Measurements from ENCODE around the gene UROC1. TPM values are rescaled to one million over a fixed set of nuclear protein-coding genes. Genes with fewer than 3 reads are reported as not detected.

The UROC1 gene
- total RNA-seq, 6 experiments from 2014 or later: not detected

DNA sequence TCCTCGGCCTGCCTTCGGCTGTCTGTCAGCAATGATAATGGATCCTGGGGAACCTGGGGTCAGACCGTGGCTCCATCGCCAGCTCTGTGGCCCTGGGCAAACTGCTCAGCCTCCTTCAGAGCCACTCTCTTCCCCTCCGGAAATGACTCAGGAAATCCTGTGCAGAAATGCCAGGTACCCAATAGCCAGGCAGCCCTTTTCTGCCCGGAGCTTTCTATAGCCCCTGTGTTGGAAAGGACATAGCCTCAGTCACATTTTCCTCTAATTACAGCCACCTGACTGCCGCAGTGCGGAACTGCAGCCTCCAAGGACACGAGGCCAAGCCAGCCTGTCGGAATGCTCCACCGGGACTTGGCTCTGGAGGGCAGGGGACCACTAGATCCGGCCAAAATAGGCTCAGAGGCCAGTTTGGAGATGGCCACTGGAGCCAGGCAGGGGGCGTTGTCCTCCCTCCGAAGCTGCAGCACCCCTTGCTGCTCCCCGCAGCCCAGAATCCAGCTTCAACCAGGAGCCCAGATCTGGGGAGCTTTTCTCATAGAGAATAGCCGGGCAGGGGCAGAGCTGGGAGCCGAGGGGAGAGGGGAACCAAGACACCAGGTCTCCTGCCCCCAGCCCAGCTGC, 30.3 kb downstream of the UROC1 start:
- TF ChIP-seq, protein P1, sequence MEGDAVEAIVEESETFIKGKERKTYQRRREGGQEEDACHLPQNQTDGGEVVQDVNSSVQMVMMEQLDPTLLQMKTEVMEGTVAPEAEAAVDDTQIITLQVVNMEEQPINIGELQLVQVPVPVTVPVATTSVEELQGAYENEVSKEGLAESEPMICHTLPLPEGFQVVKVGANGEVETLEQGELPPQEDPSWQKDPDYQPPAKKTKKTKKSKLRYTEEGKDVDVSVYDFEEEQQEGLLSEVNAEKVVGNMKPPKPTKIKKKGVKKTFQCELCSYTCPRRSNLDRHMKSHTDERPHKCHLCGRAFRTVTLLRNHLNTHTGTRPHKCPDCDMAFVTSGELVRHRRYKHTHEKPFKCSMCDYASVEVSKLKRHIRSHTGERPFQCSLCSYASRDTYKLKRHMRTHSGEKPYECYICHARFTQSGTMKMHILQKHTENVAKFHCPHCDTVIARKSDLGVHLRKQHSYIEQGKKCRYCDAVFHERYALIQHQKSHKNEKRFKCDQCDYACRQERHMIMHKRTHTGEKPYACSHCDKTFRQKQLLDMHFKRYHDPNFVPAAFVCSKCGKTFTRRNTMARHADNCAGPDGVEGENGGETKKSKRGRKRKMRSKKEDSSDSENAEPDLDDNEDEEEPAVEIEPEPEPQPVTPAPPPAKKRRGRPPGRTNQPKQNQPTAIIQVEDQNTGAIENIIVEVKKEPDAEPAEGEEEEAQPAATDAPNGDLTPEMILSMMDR (IDR thresholded peaks at IDR 0.05): peak; percentile 51; the same call in 1 of the 2 replicates
- Mint-ChIP-seq H3K27ac (no peak overlapping the region; the same call in 1 of the 2 replicates), H3K9me3 (no peaks in the 10 kb centered on the region), H3K4me1 (ENCODE audit: low read depth) (peaks cover 11% of the 10 kb centered on the region), H3K36me3 (ENCODE audit: low read depth) (no peaks in the 10 kb centered on the region), H3K4me3 (0 out of 2 replicates have a peak overlapping the region, but pooled peaks have one; percentile 24), H3K27me3 (ENCODE audit: insufficient read depth) (peaks cover 42% of the 10 kb centered on the region)
- peak; percentile 25 for DNase-seq

- DNase-seq: no peak
- no peaks in the 10 kb centered on the region for H3K36me3 Mint-ChIP-seq (ENCODE audit: low read depth)
- H3K4me3 Mint-ChIP-seq: no peak overlapping the region; the same call in 1 of the 2 replicates
- peaks cover 38% of the 10 kb centered on the region for H3K27me3 Mint-ChIP-seq (ENCODE audit: insufficient read depth)
- H3K4me1 Mint-ChIP-seq (ENCODE audit: low read depth): peaks cover 11% of the 10 kb centered on the region
- no peak overlapping the region for H3K27ac Mint-ChIP-seq
- H3K9me3 Mint-ChIP-seq: no peaks in the 10 kb centered on the region
- TF ChIP-seq, protein P1 (IDR thresholded peaks at IDR 0.05): no peak
Measured at GRCh38 chr3:126486360-126486847, 31.2 kb downstream of the UROC1 start.

DNA sequence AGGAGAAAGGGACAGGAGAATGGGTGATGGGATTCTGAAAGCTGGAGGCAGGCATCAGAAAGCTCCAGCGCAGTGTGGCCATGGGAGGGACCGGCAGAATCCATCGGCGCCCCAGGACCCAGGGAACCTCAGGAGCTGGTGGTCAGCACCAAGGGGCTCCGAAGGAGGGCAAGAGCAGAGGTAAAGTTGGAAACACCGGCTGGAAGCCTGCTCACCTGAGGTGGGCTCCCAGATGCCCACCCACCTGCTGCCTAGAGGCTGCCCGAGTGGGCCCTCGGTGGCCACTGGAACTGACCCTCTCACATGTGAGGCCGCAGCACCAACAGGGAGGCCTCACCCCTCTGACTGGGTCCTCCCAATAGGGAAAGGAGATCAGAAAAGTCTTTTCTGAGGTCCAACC, 31.6 kb downstream of the UROC1 start:
- DNase-seq: no peak
- H3K36me3 Mint-ChIP-seq (ENCODE audit: low read depth): no peaks in the 10 kb centered on the region
- no peak overlapping the region for H3K4me3 Mint-ChIP-seq
- no peaks in the 10 kb centered on the region for H3K9me3 Mint-ChIP-seq
- TF ChIP-seq, protein P1 (IDR thresholded peaks at IDR 0.05): no peak
- H3K4me1 Mint-ChIP-seq (ENCODE audit: low read depth): peaks cover 11% of the 10 kb centered on the region
- H3K27ac Mint-ChIP-seq: no peak overlapping the region
- H3K27me3 Mint-ChIP-seq (ENCODE audit: insufficient read depth): peaks cover 33% of the 10 kb centered on the region

DNA sequence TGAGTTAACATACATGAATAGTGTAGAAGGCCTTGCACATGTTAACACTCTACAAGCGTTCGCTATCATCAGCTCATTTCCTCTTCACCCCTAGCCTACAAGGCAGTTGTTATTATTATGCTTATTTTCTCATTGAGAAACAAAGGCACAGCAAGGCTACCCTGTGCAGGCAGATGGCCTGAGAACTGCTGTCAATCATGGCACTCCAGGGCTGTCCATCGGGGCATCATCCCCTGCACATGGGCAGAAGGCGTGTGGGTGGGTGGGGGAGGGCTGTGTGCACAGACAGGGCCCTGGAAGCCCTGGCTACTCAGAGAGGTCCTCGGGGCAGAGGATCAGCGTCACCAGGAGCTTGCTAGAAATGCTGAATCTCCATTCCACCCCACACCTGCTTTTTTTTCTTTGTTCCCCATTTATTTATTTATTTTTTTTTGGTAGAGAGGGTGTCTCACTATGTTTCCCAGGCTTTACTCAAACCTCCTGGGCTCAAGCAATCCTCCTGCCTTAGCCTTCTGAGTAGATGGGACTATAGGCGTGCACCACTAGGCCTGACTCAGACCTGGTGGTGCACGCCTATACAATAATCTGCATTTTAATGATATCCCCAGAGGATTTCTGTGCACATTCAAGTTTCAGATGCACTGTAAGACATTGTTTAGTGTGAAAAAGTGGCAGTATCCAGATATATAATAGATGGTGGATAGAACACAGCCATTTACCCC, 32.2 kb downstream of the UROC1 start:
- Mint-ChIP-seq H3K27ac (no peak overlapping the region), H3K27me3 (ENCODE audit: insufficient read depth) (peaks cover 32% of the 10 kb centered on the region), H3K9me3 (no peaks in the 10 kb centered on the region), H3K4me3 (no peak overlapping the region), H3K36me3 (ENCODE audit: low read depth) (no peaks in the 10 kb centered on the region), H3K4me1 (ENCODE audit: low read depth) (peaks cover 11% of the 10 kb centered on the region)
- DNase-seq: no peak
- TF ChIP-seq, protein P1 (IDR thresholded peaks at IDR 0.05): no peak

GRCh38 chr3:126484662-126485061, 32.9 kb downstream of the UROC1 start:
- H3K9me3 Mint-ChIP-seq: no peaks in the 10 kb centered on the region
- H3K27me3 Mint-ChIP-seq (ENCODE audit: insufficient read depth): peaks cover 25% of the 10 kb centered on the region
- peaks cover 11% of the 10 kb centered on the region for H3K4me1 Mint-ChIP-seq (ENCODE audit: low read depth)
- H3K27ac Mint-ChIP-seq: no peak overlapping the region
- DNase-seq: no peak
- H3K36me3 Mint-ChIP-seq (ENCODE audit: low read depth): no peaks in the 10 kb centered on the region
- no peak overlapping the region for H3K4me3 Mint-ChIP-seq
- TF ChIP-seq, protein P1 (IDR thresholded peaks at IDR 0.05): no peak

All from HFFc6 (cell line).